WTC11 (cell line): Measurements from ENCODE around the gene UPF2.

Experiments used
- CREB1 ChIP-seq: sonication (generic); formaldehyde crosslinking; IDR thresholded peaks from 2 replicates; pipeline ENCODE4 v1.8.0; 2023; ENCODE audit warnings: mild to moderate bottlenecking, missing genetic modification reagents
- SOX15 ChIP-seq: fragments of 250-450 bp; sonication (Bioruptor Pico); IDR thresholded peaks from 2 replicates; pipeline ENCODE4 v1.9.0; 2021; ENCODE audit warnings: mild to moderate bottlenecking
- TF ChIP-seq, protein P1 (sequence below): fragments of 200-600 bp; IDR thresholded peaks from 2 replicates; pipeline ENCODE4 v1.8.0; 2022; ENCODE audit warnings: antibody characterized with exemption
- TF ChIP-seq, protein P2 (sequence below): sonication (generic); formaldehyde crosslinking; IDR thresholded peaks from 2 replicates; pipeline ENCODE4 v1.8.1; 2022; ENCODE audit warnings: mild to moderate bottlenecking, moderate library complexity, missing genetic modification reagents

DNA sequence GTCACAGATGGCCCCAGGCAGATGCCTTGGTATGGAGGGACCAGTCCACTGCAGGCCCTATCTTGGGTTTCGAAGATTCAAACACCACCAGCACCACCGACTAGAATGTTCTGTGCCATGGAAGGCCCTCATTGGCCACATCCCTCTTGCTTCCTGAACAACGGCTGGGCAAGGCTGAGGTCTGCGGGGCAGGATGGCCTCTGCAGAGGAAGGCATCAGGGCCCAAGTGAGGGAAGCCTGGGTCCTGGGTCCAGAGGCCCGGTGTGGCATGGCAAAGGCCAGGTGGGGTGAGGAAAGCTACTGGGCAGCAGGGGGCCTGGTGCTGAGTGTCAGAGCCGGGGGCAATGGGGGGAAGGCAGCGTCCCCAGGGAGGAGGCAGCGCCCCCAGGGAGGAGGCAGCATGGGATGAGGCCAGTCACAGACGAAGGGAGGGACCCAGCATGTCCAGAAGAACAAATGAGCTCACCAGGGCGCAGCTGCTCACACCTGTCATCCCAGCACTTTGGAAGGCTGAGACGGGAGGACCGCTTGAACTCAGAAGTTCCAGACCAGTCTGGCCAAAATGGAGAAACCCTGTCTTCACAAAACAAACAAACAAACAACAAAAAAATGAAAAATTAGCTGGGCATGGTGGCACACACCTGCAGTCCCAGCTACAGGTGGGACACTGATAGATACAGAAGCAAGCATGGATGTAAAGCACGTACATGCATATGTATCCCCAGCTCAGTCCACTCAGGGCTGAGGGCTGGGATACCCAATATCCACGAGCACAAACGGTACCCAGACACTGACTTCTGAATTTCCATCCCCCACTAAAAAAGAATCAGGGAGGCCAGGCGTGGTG, 155.0 kb downstream of the UPF2 start:
- TF ChIP-seq, protein P1, sequence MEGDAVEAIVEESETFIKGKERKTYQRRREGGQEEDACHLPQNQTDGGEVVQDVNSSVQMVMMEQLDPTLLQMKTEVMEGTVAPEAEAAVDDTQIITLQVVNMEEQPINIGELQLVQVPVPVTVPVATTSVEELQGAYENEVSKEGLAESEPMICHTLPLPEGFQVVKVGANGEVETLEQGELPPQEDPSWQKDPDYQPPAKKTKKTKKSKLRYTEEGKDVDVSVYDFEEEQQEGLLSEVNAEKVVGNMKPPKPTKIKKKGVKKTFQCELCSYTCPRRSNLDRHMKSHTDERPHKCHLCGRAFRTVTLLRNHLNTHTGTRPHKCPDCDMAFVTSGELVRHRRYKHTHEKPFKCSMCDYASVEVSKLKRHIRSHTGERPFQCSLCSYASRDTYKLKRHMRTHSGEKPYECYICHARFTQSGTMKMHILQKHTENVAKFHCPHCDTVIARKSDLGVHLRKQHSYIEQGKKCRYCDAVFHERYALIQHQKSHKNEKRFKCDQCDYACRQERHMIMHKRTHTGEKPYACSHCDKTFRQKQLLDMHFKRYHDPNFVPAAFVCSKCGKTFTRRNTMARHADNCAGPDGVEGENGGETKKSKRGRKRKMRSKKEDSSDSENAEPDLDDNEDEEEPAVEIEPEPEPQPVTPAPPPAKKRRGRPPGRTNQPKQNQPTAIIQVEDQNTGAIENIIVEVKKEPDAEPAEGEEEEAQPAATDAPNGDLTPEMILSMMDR: no peak
- TF ChIP-seq CREB1: no peak
- TF ChIP-seq, protein P2, sequence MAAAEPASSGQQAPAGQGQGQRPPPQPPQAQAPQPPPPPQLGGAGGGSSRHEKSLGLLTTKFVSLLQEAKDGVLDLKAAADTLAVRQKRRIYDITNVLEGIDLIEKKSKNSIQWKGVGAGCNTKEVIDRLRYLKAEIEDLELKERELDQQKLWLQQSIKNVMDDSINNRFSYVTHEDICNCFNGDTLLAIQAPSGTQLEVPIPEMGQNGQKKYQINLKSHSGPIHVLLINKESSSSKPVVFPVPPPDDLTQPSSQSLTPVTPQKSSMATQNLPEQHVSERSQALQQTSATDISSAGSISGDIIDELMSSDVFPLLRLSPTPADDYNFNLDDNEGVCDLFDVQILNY: no peak
- TF ChIP-seq SOX15 (CRISPR knock-in tag): no peak
